ENCODE data around the gene DOCK2.

- TF ChIP-seq CTCF (IDR thresholded peaks at IDR 0.05) (no peak), TCF7 (CRISPR knock-in tag; IDR thresholded peaks at IDR 0.05; ENCODE audit: low read depth) (no peak), ZNF121 (CRISPR knock-in tag; IDR thresholded peaks at IDR 0.05) (no peak), NFATC4 (CRISPR knock-in tag; IDR thresholded peaks at IDR 0.05) (no peak), CREB1 (CRISPR knock-in tag; IDR thresholded peaks at IDR 0.05) (no peak), NR2C2 (CRISPR knock-in tag; IDR thresholded peaks at IDR 0.05) (no peak), ESRRA (CRISPR knock-in tag; IDR thresholded peaks at IDR 0.05; ENCODE audit: borderline replicate concordance) (no peak), ZNF317 (CRISPR knock-in tag; IDR thresholded peaks at IDR 0.05; ENCODE audit: borderline replicate concordance, low read depth) (no peak), ETV6 (CRISPR knock-in tag; IDR thresholded peaks at IDR 0.05) (no peak), USF1 (CRISPR knock-in tag; IDR thresholded peaks at IDR 0.05) (no peak), ATF6 (CRISPR knock-in tag; IDR thresholded peaks at IDR 0.05) (no peak), MAX (CRISPR knock-in tag; IDR thresholded peaks at IDR 0.05) (no peak), SP1 (CRISPR knock-in tag; conservative IDR thresholded peaks at IDR 0.05) (no peak)
Measured at GRCh38 chr5:170056561-170057267, 419.6 kb downstream of the DOCK2 start.

Measured in WTC11 (cell line).